Liver (tissue), 9 donors: Measurements from ENCODE around the gene TTC9C. TPM values are rescaled to one million over a fixed set of nuclear protein-coding genes. Genes with fewer than 3 reads are reported as not detected.
"Not testable (repeated sequence)": the region's sequence is repeated elsewhere in the genome, so short reads cannot be mapped to it uniquely, and the experiment has no call there.

Experiments
- DNase-seq: peaks from one replicate; pipeline ENCODE4 v3.0.0-alpha.2; 2017; ENCODE audit warnings: low spot score
- H3K27ac ChIP-seq, 2 donors: one replicate each; pipeline ENCODE4 v1.7.0; 2013; ENCODE audit warnings: inconsistent platforms in 2 of 2, low read length in 2 of 2, control low read depth in 1 of 2, low read depth in 1 of 2, mild to moderate bottlenecking in 1 of 2
- H3K27me3 ChIP-seq, 4 donors: one replicate each; pipeline versions ENCODE4 v1.6.1 to v1.7.0; 2013; ENCODE audit warnings: low read length in 3 of 4, inconsistent platforms in 1 of 4, mild to moderate bottlenecking in 1 of 4, moderate library complexity in 1 of 4; ENCODE audit not compliant: control insufficient read depth in 4 of 4, insufficient read depth in 4 of 4
- H3K36me3 ChIP-seq, 4 donors: one replicate each; pipeline versions ENCODE4 v1.6.1 to v1.7.0; 2013; ENCODE audit warnings: low read length in 3 of 4, mild to moderate bottlenecking in 3 of 4, low read depth in 1 of 4, moderate library complexity in 1 of 4; ENCODE audit not compliant: control insufficient read depth in 4 of 4, insufficient read depth in 3 of 4
- H3K4me1 ChIP-seq, 4 donors: one replicate each; pipeline versions ENCODE4 v1.6.1 to v1.7.0; 2013; ENCODE audit warnings: low read length in 3 of 4, mild to moderate bottlenecking in 3 of 4, moderate library complexity in 1 of 4; ENCODE audit not compliant: control insufficient read depth in 4 of 4, insufficient read depth in 4 of 4
- H3K4me3 ChIP-seq, 3 donors: one replicate each; pipeline versions ENCODE4 v1.6.1 to v1.7.0; 2013; ENCODE audit warnings: low read length in 3 of 3, control low read depth in 1 of 3, low read depth in 1 of 3, mild to moderate bottlenecking in 1 of 3
- H3K9ac ChIP-seq, 2 donors: one replicate each; pipeline ENCODE4 v1.7.0; 2013; ENCODE audit warnings: low read length in 2 of 2, mild to moderate bottlenecking in 2 of 2, moderate library complexity in 2 of 2, control low read depth in 1 of 2, low read depth in 1 of 2
- H3K9me3 ChIP-seq, 4 donors: one replicate each; pipeline versions ENCODE4 v1.6.1 to v1.7.0; 2013; ENCODE audit warnings: low read length in 3 of 4; ENCODE audit not compliant: control insufficient read depth in 4 of 4
- EGR1 ChIP-seq, 2 donors: IDR thresholded peaks; 2 replicates each; pipeline ENCODE4 v1.6.1; 2016 to 2018; ENCODE audit warnings: antibody characterized with exemption in 2 of 2, low read depth in 2 of 2
- FOXA1 ChIP-seq: IDR thresholded peaks from 2 replicates; pipeline ENCODE4 v1.6.1; 2016; ENCODE audit warnings: antibody characterized with exemption
- FOXA2 ChIP-seq: IDR thresholded peaks from 2 replicates; pipeline ENCODE4 v1.6.1; 2016; ENCODE audit warnings: antibody characterized with exemption
- GABPA ChIP-seq, 2 donors: IDR thresholded peaks in 1 of 2; conservative IDR thresholded peaks in 1 of 2; 2 replicates each; pipeline ENCODE4 v1.6.1; 2016; ENCODE audit warnings: antibody characterized with exemption in 2 of 2, mild to moderate bottlenecking in 1 of 2, moderate library complexity in 1 of 2
- HNF4A ChIP-seq, 2 donors: conservative IDR thresholded peaks; 2 replicates each; pipeline ENCODE4 v1.6.1; 2016; ENCODE audit warnings: antibody characterized with exemption in 2 of 2, mild to moderate bottlenecking in 2 of 2
- HNF4G ChIP-seq: IDR thresholded peaks from 2 replicates; pipeline ENCODE4 v1.6.1; 2016; ENCODE audit warnings: antibody characterized with exemption
- JUND ChIP-seq, 2 donors: IDR thresholded peaks; 2 replicates each; pipeline ENCODE4 v1.6.1; 2016; ENCODE audit warnings: antibody characterized with exemption in 2 of 2
- RAD21 ChIP-seq, 2 donors: IDR thresholded peaks; 2 replicates each; pipeline ENCODE4 v1.6.1; 2016; ENCODE audit warnings: antibody characterized with exemption in 2 of 2, mild to moderate bottlenecking in 2 of 2
- RXRA ChIP-seq, 2 donors: IDR thresholded peaks; 2 replicates each; pipeline ENCODE4 v1.6.1; 2017 to 2018; ENCODE audit warnings: antibody characterized with exemption in 2 of 2, mild to moderate bottlenecking in 1 of 2
- SP1 ChIP-seq: IDR thresholded peaks from 2 replicates; pipeline ENCODE4 v1.6.1; 2018; ENCODE audit warnings: antibody characterized with exemption, mild to moderate bottlenecking
- TAF1 ChIP-seq: conservative IDR thresholded peaks from 2 replicates; pipeline ENCODE4 v1.6.1; 2016; ENCODE audit warnings: antibody characterized with exemption, mild to moderate bottlenecking
- YY1 ChIP-seq: IDR thresholded peaks from 2 replicates; pipeline ENCODE4 v1.6.1; 2016; ENCODE audit warnings: antibody characterized with exemption, mild to moderate bottlenecking
- WGBS: extraction: QIAGEN DNeasy Blood & Tissue Kit; methylation state at CpG from one replicate; pipeline ENCODE4 v1.1.7; 2013; 5-methylcytosine and 5-hydroxymethylcytosine counted together
- polyA plus RNA-seq, 2 donors: library from polyadenylated mRNA; stranded (reverse) in 1 of 2; unstranded in 1 of 2; fragments of 200-250 nt in 1 of 2; fragments of >200 nt in 1 of 2; fragmentation: Nextera tagmentation in 1 of 2; extraction: Ambion mirVana in 1 of 2; gene quantifications; one replicate each; pipeline versions ENCODE4 v1.2.1 to v1.2.3, GENCODE V29; 2013 to 2015
- total RNA-seq, 2 donors: library from RNA; depleted of rRNA; stranded (reverse); fragments of >200 nt; gene quantifications; one replicate each; pipeline ENCODE4 v1.2.3, GENCODE V29; 2014
- TF ChIP-seq, protein P1 (sequence below): IDR thresholded peaks from 2 replicates; pipeline ENCODE4 v1.6.1; 2016; ENCODE audit warnings: antibody characterized with exemption
- TF ChIP-seq, protein P2 (sequence below): IDR thresholded peaks from 2 replicates; pipeline ENCODE4 v1.6.1; 2016; ENCODE audit warnings: antibody characterized with exemption, mild to moderate bottlenecking
- TF ChIP-seq, protein P3 (sequence below): fragments of 150-350 bp; IDR thresholded peaks from 2 replicates; pipeline ENCODE4 v1.5.1; 2017; ENCODE audit warnings: improper control_type of control experiment, low read depth, low read length; ENCODE audit not compliant: missing input control
- TF ChIP-seq, protein P4 (sequence below): IDR thresholded peaks from 2 replicates; pipeline ENCODE4 v1.6.1; 2016; ENCODE audit warnings: antibody characterized with exemption
- TF ChIP-seq, protein P5 (sequence below): IDR thresholded peaks from 2 replicates; pipeline ENCODE4 v1.6.1; 2016; ENCODE audit warnings: antibody characterized with exemption
- donor health status: healthy.
- donor health status: healthy.
- donor health status: healthy.
- donor health status: healthy.
- donor health status: healthy.

Gene TTC9C
- total and polyA plus RNA-seq, 4 donors, result 10.0 to 16.1 (median 13.0) TPM

DNA sequence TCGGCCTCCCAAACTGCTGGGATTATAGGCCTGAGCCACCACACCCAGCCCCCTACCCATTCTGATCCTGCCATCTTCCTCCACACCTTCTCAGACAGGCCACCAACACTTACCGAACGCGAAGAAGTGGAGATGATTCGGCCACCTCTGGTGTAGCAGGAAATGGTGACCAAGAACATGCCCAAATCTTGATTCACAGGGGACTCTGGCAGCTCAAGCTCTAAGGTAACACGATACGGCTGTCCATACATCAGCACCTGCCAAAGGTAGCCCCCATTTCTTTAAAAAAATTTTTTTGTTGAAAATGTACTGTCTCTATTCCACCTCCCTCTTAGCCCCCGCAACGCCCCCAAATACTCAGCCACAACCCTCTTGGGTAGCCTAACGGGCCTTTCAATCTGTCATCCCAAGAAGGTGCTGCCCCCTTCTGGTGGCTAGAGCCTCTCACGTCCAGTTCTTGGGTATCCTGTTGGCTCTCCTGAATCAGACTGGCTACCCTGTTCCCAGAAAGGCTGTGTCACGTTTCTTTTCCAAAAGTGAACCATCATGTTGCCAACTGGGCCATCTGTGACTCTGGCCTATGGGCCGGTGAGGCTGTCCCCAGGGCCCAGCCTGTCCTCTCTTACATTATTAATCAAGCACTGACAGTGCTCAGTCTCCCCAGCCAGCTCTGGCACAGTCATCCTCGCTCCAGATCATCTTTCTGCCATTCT lies 33.7 kb upstream of the TTC9C start:
- H3K27me3 ChIP-seq, result no peaks in the 10 kb centered on the region
- peaks cover 0 to 5% (median 1%) of the 10 kb centered on the region in 4 donors for H3K4me1 ChIP-seq
- DNase-seq, result peak; percentile 84
- no peak overlapping the region for H3K9ac ChIP-seq
- no peak overlapping the region for H3K27ac ChIP-seq
- no peak for TF ChIP-seq YY1
- TF ChIP-seq EGR1 (IDR thresholded peaks at IDR 0.05; ENCODE audit: low read depth in 2 of 2), result no peak
- TF ChIP-seq, protein P1, sequence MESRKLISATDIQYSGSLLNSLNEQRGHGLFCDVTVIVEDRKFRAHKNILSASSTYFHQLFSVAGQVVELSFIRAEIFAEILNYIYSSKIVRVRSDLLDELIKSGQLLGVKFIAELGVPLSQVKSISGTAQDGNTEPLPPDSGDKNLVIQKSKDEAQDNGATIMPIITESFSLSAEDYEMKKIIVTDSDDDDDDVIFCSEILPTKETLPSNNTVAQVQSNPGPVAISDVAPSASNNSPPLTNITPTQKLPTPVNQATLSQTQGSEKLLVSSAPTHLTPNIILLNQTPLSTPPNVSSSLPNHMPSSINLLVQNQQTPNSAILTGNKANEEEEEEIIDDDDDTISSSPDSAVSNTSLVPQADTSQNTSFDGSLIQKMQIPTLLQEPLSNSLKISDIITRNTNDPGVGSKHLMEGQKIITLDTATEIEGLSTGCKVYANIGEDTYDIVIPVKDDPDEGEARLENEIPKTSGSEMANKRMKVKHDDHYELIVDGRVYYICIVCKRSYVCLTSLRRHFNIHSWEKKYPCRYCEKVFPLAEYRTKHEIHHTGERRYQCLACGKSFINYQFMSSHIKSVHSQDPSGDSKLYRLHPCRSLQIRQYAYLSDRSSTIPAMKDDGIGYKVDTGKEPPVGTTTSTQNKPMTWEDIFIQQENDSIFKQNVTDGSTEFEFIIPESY, result no peak
- TF ChIP-seq SP1, result no peak
- TF ChIP-seq, protein P2, sequence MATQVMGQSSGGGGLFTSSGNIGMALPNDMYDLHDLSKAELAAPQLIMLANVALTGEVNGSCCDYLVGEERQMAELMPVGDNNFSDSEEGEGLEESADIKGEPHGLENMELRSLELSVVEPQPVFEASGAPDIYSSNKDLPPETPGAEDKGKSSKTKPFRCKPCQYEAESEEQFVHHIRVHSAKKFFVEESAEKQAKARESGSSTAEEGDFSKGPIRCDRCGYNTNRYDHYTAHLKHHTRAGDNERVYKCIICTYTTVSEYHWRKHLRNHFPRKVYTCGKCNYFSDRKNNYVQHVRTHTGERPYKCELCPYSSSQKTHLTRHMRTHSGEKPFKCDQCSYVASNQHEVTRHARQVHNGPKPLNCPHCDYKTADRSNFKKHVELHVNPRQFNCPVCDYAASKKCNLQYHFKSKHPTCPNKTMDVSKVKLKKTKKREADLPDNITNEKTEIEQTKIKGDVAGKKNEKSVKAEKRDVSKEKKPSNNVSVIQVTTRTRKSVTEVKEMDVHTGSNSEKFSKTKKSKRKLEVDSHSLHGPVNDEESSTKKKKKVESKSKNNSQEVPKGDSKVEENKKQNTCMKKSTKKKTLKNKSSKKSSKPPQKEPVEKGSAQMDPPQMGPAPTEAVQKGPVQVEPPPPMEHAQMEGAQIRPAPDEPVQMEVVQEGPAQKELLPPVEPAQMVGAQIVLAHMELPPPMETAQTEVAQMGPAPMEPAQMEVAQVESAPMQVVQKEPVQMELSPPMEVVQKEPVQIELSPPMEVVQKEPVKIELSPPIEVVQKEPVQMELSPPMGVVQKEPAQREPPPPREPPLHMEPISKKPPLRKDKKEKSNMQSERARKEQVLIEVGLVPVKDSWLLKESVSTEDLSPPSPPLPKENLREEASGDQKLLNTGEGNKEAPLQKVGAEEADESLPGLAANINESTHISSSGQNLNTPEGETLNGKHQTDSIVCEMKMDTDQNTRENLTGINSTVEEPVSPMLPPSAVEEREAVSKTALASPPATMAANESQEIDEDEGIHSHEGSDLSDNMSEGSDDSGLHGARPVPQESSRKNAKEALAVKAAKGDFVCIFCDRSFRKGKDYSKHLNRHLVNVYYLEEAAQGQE, result no peak
- TF ChIP-seq RAD21 (IDR thresholded peaks at IDR 0.05), result peak; percentile 80 to 88
- peak; percentile 12 to 37 for TF ChIP-seq RXRA (IDR thresholded peaks at IDR 0.05)
- TF ChIP-seq HNF4A (conservative IDR thresholded peaks at IDR 0.05), result peak in 1 of 2 donors; percentile 16
- TF ChIP-seq, protein P3, sequence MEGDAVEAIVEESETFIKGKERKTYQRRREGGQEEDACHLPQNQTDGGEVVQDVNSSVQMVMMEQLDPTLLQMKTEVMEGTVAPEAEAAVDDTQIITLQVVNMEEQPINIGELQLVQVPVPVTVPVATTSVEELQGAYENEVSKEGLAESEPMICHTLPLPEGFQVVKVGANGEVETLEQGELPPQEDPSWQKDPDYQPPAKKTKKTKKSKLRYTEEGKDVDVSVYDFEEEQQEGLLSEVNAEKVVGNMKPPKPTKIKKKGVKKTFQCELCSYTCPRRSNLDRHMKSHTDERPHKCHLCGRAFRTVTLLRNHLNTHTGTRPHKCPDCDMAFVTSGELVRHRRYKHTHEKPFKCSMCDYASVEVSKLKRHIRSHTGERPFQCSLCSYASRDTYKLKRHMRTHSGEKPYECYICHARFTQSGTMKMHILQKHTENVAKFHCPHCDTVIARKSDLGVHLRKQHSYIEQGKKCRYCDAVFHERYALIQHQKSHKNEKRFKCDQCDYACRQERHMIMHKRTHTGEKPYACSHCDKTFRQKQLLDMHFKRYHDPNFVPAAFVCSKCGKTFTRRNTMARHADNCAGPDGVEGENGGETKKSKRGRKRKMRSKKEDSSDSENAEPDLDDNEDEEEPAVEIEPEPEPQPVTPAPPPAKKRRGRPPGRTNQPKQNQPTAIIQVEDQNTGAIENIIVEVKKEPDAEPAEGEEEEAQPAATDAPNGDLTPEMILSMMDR, result peak; percentile 70
- TF ChIP-seq JUND (IDR thresholded peaks at IDR 0.05), result no peak
- no peak for TF ChIP-seq FOXA2
- peak in 1 of 2 donors; percentile 30 for TF ChIP-seq GABPA (IDR thresholded peaks at IDR 0.05 in 1 of 2, conservative IDR thresholded peaks at IDR 0.05 in 1 of 2)
- TF ChIP-seq HNF4G, result no peak
- TF ChIP-seq, protein P4, sequence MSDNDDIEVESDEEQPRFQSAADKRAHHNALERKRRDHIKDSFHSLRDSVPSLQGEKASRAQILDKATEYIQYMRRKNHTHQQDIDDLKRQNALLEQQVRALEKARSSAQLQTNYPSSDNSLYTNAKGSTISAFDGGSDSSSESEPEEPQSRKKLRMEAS, result no peak
- no peaks in the 10 kb centered on the region for H3K9me3 ChIP-seq
- H3K36me3 ChIP-seq, result peaks cover 8 to 24% (median 18%) of the 10 kb centered on the region in 4 donors
- 56% methylated on average over 14 of the region's 14 CpGs for WGBS
- no peak overlapping the region for H3K4me3 ChIP-seq

DNA sequence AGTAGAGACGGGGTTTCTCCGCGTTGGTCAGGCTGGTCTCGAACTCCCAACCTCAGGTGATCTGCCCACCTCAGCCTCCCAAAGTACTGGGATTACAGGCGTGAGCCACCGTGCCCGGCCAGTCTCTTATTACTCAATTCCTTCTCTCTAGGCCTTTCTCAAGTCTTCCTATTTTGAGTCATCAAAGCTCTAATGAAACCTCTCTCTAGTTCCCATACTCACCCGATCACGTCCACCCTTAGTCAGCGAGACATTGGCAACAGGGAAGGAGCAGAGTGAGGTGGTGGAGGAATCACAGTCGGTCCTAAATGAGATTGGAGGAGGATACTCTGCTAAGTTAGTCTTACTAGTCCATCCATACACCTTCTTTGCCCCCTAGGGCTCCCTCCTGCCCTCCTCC lies 26.0 kb upstream of the TTC9C start:
- no peak overlapping the region for H3K9ac ChIP-seq
- DNase-seq, result no peak
- H3K27ac ChIP-seq, result no peak overlapping the region
- WGBS, result 93% methylated on average over 11 of the region's 11 CpGs
- no peak overlapping the region for H3K4me3 ChIP-seq
- H3K27me3 ChIP-seq, result no peaks in the 10 kb centered on the region
- H3K36me3 ChIP-seq, result peaks cover 0 to 6% (median 0%) of the 10 kb centered on the region in 4 donors
- H3K4me1 ChIP-seq, result peaks cover 4 to 20% (median 17%) of the 10 kb centered on the region in 4 donors
- H3K9me3 ChIP-seq, result no peaks in the 10 kb centered on the region
- TF ChIP-seq, protein P2, result no peak
- TF ChIP-seq SP1, result no peak
- no peak for TF ChIP-seq TAF1
- no peak for TF ChIP-seq FOXA1
- TF ChIP-seq RAD21 (IDR thresholded peaks at IDR 0.05), result no peak
- TF ChIP-seq, protein P5, sequence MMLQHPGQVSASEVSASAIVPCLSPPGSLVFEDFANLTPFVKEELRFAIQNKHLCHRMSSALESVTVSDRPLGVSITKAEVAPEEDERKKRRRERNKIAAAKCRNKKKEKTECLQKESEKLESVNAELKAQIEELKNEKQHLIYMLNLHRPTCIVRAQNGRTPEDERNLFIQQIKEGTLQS, result no peak

DNA sequence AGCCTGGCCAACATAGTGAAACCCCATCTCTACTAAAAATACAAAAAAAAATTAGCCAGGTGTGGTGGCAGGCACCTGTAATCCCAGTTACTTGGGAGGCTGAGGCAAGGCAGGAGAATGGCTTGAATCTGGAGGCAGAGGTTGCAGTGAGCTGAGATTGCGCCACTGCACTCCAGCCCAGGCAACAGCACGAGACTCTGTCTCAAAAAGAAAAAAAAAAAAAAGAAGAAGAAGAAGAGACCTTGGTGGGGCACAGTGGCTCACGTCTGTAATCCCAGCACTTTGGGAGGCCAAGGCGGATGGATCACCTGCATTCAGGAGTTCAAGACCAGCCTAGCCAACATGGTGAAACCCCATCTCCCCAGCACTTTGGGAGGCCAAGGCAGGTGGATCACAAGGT lies 24.4 kb upstream of the TTC9C start:
- H3K4me3 ChIP-seq, DNase-seq: not testable (repeated sequence)
- 95% methylated on average over 4 of the region's 4 CpGs for WGBS

More for the DNA sequence above, 24.4 kb upstream of the TTC9C start:
- not testable (repeated sequence) for H3K9ac ChIP-seq, H3K27me3 ChIP-seq, H3K36me3 ChIP-seq, H3K27ac ChIP-seq, H3K9me3 ChIP-seq
- H3K4me1 ChIP-seq, result peaks cover 10 to 25% (median 22%) of the 10 kb centered on the region in 4 donors
